Adrenal gland (tissue), 5 donors: Measurements from ENCODE around the gene LMBRD2.

ENCODE experiments used
- CTCF ChIP-seq, 6 experiments: fragments of 450-650 bp in 4 of 6; fragments of 200-600 bp in 2 of 6; sonication (generic) in 1 of 6; IDR thresholded peaks; 1 replicate in 5 of 6; 2 replicates in 1 of 6; pipeline versions ENCODE4 v1.5.1 to v1.8.0; 2016 to 2021; ENCODE audit warnings: antibody characterized with exemption in 6 of 6, mild to moderate bottlenecking in 2 of 6, moderate library complexity in 1 of 6
- POLR2A ChIP-seq, 2 donors: fragments of 450-650 bp; IDR thresholded peaks; one replicate each; pipeline ENCODE4 v1.6.1; 2017; ENCODE audit warnings: antibody characterized with exemption in 2 of 2, mild to moderate bottlenecking in 2 of 2, moderate library complexity in 1 of 2
- donor health status: DM: no; HTN: no; CAD: no.

GRCh38 chr5:36096486-36096885 lies 55.2 kb downstream of the LMBRD2 start:
- TF ChIP-seq POLR2A (IDR thresholded peaks at IDR 0.05) (no peak), CTCF (IDR thresholded peaks at IDR 0.05) (no peak)
